Small intestine (tissue), 7 donors: ENCODE data around the gene SHISAL1. TPM values are rescaled to one million over a fixed set of nuclear protein-coding genes. Genes with fewer than 3 reads are reported as not detected.

Source experiments
- DNase-seq, 2 donors: peaks; one replicate each; pipeline versions ENCODE4 v3.0.0 to v3.0.0-alpha.2; 2013
- FAIRE-seq: peaks from 2 replicates; lab custom pipeline; 2012; peaks lifted over from hg19 to GRCh38; lab: Jason Lieb, UNC
- H3K27ac ChIP-seq, 3 donors: one replicate each; pipeline ENCODE4 v1.5.1; 2013; ENCODE audit warnings: low read length in 2 of 3, mild to moderate bottlenecking in 2 of 3, control low read depth in 1 of 3, inconsistent platforms in 1 of 3, low read depth in 1 of 3, moderate library complexity in 1 of 3
- H3K27me3 ChIP-seq, 3 donors: one replicate each; pipeline ENCODE4 v1.6.1; 2013; ENCODE audit warnings: low read length in 3 of 3, inconsistent platforms in 1 of 3; ENCODE audit not compliant: control insufficient read depth in 3 of 3, insufficient read depth in 3 of 3
- H3K36me3 ChIP-seq, 3 donors: one replicate each; pipeline ENCODE4 v1.6.1; 2013; ENCODE audit warnings: low read length in 3 of 3, inconsistent platforms in 1 of 3, low read depth in 1 of 3, mild to moderate bottlenecking in 1 of 3, moderate library complexity in 1 of 3; ENCODE audit not compliant: control insufficient read depth in 3 of 3, insufficient read depth in 2 of 3
- H3K4me1 ChIP-seq, 3 donors: one replicate each; pipeline ENCODE4 v1.6.1; 2013; ENCODE audit warnings: low read length in 2 of 3, inconsistent platforms in 1 of 3, low read depth in 1 of 3, mild to moderate bottlenecking in 1 of 3, moderate library complexity in 1 of 3; ENCODE audit not compliant: control insufficient read depth in 3 of 3, insufficient read depth in 2 of 3
- H3K4me3 ChIP-seq, 3 donors: one replicate each; pipeline ENCODE4 v1.5.1; 2013; ENCODE audit warnings: low read length in 3 of 3, control low read depth in 1 of 3, inconsistent platforms in 1 of 3, low read depth in 1 of 3, mild to moderate bottlenecking in 1 of 3, moderate library complexity in 1 of 3
- H3K9me3 ChIP-seq, 2 donors: one replicate each; pipeline ENCODE4 v1.6.1; 2013; ENCODE audit warnings: low read depth in 1 of 2, low read length in 1 of 2; ENCODE audit not compliant: control insufficient read depth in 2 of 2, insufficient read depth in 1 of 2
- WGBS, 3 donors: extraction: QIAGEN DNeasy Blood & Tissue Kit; methylation state at CpG; one replicate each; pipeline ENCODE4 v1.1.7; 2013; 5-methylcytosine and 5-hydroxymethylcytosine counted together
- polyA plus RNA-seq, 4 donors: library from polyadenylated mRNA; stranded (reverse) in 3 of 4; unstranded in 1 of 4; fragments of 200-250 nt in 3 of 4; fragments of 120-200 nt in 1 of 4; gene quantifications; one replicate each; pipeline versions ENCODE4 v1.2.1 to v1.2.3, GENCODE V29; 2013
- donor health status: healthy with polysubstance abuse.
- donor health status: control.
- donor health status: control.
- donor health status: Bipolar disorder and iron deficiency.
- donor health status: healthy.

SHISAL1 gene
- polyA plus RNA-seq, 4 donors: under 0.01 to 1.2 (median 0.55) TPM

- WGBS, 3 donors: 59 to 69% (median 61%) methylated on average over 13 of the region's 13 CpGs
- FAIRE-seq (no peak), DNase-seq (no peak)
- Histone ChIP-seq H3K27ac (no peak overlapping the region), H3K9me3 (no peaks in the 10 kb centered on the region), H3K4me3 (no peak overlapping the region), H3K4me1 (no peaks in the 10 kb centered on the region), H3K27me3 (peaks cover 0 to 3% (median 0%) of the 10 kb centered on the region in 3 donors), H3K36me3 (no peaks in the 10 kb centered on the region)
Measured at GRCh38 chr22:44256556-44257485, 55.9 kb downstream of the SHISAL1 start.

- 72 to 83% (median 80%) methylated on average over 6 of the region's 6 CpGs for WGBS, 3 donors
- Histone ChIP-seq H3K27ac (no peak overlapping the region), H3K4me1 (no peaks in the 10 kb centered on the region), H3K4me3 (no peak overlapping the region), H3K36me3 (no peaks in the 10 kb centered on the region), H3K27me3 (peaks cover 0 to 3% (median 0%) of the 10 kb centered on the region in 3 donors), H3K9me3 (no peaks in the 10 kb centered on the region)
- no peak for DNase-seq
- no peak for FAIRE-seq
Measured at GRCh38 chr22:44256085-44256484, 56.7 kb downstream of the SHISAL1 start.

- H3K36me3 ChIP-seq: no peaks in the 10 kb centered on the region
- H3K4me1 ChIP-seq: no peaks in the 10 kb centered on the region
- H3K9me3 ChIP-seq: peaks cover 0 to 8% of the 10 kb centered on the region in 2 donors
- 61 to 77% (median 69%) methylated on average over 2 of the region's 2 CpGs for WGBS, 3 donors
- H3K27ac ChIP-seq: no peak overlapping the region
- FAIRE-seq (no peak), DNase-seq (no peak)
- H3K4me3 ChIP-seq: no peak overlapping the region
- peaks cover 0 to 3% (median 0%) of the 10 kb centered on the region in 3 donors for H3K27me3 ChIP-seq
Measured at GRCh38 chr22:44254811-44255210, 57.9 kb downstream of the SHISAL1 start.

- 87 to 90% (median 90%) methylated on average over 12 of the region's 12 CpGs for WGBS, 3 donors
- Histone ChIP-seq H3K9me3 (peaks cover 0 to 12% of the 10 kb centered on the region in 2 donors), H3K4me1 (no peaks in the 10 kb centered on the region), H3K4me3 (no peak overlapping the region), H3K27me3 (no peaks in the 10 kb centered on the region), H3K27ac (no peak overlapping the region), H3K36me3 (no peaks in the 10 kb centered on the region)
- no peak for FAIRE-seq
- no peak for DNase-seq
Measured at GRCh38 chr22:44249376-44250147, 63.2 kb downstream of the SHISAL1 start.

GRCh38 chr22:44248926-44249325, 63.8 kb downstream of the SHISAL1 start:
- peaks cover 0 to 12% of the 10 kb centered on the region in 2 donors for H3K9me3 ChIP-seq
- no peak overlapping the region for H3K27ac ChIP-seq
- no peaks in the 10 kb centered on the region for H3K4me1 ChIP-seq
- 90 to 93% (median 92%) methylated on average over 10 of the region's 10 CpGs for WGBS, 3 donors
- H3K27me3 ChIP-seq: no peaks in the 10 kb centered on the region
- H3K4me3 ChIP-seq: no peak overlapping the region
- no peaks in the 10 kb centered on the region for H3K36me3 ChIP-seq
- no peak for DNase-seq
- no peak for FAIRE-seq

GRCh38 chr22:44247923-44248892, 64.5 kb downstream of the SHISAL1 start:
- FAIRE-seq (no peak), DNase-seq (no peak)
- H3K36me3 ChIP-seq: no peaks in the 10 kb centered on the region
- H3K4me3 ChIP-seq: no peak overlapping the region
- no peak overlapping the region for H3K27ac ChIP-seq
- peaks cover 0 to 12% of the 10 kb centered on the region in 2 donors for H3K9me3 ChIP-seq
- no peaks in the 10 kb centered on the region for H3K4me1 ChIP-seq
- 86 to 91% (median 88%) methylated on average over 25 of the region's 25 CpGs for WGBS, 3 donors
- H3K27me3 ChIP-seq: no peaks in the 10 kb centered on the region

GRCh38 chr22:44247346-44247745, 65.4 kb downstream of the SHISAL1 start:
- peaks cover 0 to 12% of the 10 kb centered on the region in 2 donors for H3K9me3 ChIP-seq
- H3K27me3 ChIP-seq: no peaks in the 10 kb centered on the region
- FAIRE-seq (no peak), DNase-seq (no peak)
- H3K27ac ChIP-seq: no peak overlapping the region
- no peaks in the 10 kb centered on the region for H3K4me1 ChIP-seq
- 86 to 90% (median 89%) methylated on average over 5 of the region's 5 CpGs for WGBS, 3 donors
- no peaks in the 10 kb centered on the region for H3K36me3 ChIP-seq
- H3K4me3 ChIP-seq: no peak overlapping the region
